ENCODE measurements around the gene HK3. TPM values are rescaled to one million over a fixed set of nuclear protein-coding genes. Genes with fewer than 3 reads are reported as not detected.

Gene HK3
- total and polyA plus RNA-seq, 9 of the 15 experiments (the other 6 are each of a cell fraction or from before 2014, with no cell fraction given) = 0.16 TPM; not detected in 8

DNA sequence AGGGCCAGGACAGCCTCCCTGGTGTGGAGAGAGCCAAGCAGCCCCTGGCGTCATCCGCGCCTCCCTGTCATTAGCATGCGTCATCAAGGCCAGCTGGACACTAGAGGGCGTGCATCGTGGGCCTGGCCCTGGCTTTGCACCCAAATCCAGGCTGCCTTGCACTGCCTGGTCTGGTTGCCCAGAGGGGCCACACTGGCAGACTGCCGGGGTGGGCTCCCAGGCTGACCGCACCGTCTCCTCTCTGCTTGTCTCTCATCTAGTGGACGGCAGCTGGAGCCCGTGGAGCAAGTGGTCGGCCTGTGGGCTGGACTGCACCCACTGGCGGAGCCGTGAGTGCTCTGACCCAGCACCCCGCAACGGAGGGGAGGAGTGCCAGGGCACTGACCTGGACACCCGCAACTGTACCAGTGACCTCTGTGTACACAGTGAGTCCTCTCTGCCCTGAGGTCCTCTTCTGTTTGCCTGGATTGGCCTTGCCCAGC, 29.0 kb downstream of the HK3 start (continued):
- TF ChIP-seq, protein P1, sequence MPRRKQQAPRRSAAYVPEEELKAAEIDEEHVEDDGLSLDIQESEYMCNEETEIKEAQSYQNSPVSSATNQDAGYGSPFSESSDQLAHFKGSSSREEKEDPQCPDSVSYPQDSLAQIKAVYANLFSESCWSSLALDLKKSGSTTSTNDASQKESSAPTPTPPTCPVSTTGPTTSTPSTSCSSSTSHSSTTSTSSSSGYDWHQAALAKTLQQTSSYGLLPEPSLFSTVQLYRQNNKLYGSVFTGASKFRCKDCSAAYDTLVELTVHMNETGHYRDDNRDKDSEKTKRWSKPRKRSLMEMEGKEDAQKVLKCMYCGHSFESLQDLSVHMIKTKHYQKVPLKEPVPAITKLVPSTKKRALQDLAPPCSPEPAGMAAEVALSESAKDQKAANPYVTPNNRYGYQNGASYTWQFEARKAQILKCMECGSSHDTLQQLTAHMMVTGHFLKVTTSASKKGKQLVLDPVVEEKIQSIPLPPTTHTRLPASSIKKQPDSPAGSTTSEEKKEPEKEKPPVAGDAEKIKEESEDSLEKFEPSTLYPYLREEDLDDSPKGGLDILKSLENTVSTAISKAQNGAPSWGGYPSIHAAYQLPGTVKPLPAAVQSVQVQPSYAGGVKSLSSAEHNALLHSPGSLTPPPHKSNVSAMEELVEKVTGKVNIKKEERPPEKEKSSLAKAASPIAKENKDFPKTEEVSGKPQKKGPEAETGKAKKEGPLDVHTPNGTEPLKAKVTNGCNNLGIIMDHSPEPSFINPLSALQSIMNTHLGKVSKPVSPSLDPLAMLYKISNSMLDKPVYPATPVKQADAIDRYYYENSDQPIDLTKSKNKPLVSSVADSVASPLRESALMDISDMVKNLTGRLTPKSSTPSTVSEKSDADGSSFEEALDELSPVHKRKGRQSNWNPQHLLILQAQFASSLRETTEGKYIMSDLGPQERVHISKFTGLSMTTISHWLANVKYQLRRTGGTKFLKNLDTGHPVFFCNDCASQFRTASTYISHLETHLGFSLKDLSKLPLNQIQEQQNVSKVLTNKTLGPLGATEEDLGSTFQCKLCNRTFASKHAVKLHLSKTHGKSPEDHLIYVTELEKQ (CRISPR knock-in tag; IDR thresholded peaks at IDR 0.05) = no peak
- TF ChIP-seq ZNF444 (CRISPR knock-in tag; IDR thresholded peaks at IDR 0.05) = no peak
- TF ChIP-seq, protein P2, sequence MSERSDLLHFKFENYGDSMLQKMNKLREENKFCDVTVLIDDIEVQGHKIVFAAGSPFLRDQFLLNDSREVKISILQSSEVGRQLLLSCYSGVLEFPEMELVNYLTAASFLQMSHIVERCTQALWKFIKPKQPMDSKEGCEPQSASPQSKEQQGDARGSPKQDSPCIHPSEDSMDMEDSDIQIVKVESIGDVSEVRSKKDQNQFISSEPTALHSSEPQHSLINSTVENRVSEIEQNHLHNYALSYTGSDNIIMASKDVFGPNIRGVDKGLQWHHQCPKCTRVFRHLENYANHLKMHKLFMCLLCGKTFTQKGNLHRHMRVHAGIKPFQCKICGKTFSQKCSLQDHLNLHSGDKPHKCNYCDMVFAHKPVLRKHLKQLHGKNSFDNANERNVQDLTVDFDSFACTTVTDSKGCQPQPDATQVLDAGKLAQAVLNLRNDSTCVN (CRISPR knock-in tag; IDR thresholded peaks at IDR 0.05) = no peak
- no peak for TF ChIP-seq HEY1 (CRISPR knock-in tag; IDR thresholded peaks at IDR 0.05; ENCODE audit: borderline replicate concordance)
- no peak for TF ChIP-seq MAFF (IDR thresholded peaks at IDR 0.05; ENCODE audit: low read length)
- no peak for TF ChIP-seq GATAD2B (IDR thresholded peaks at IDR 0.05; ENCODE audit: borderline replicate concordance)
- no peak for TF ChIP-seq SMARCE1 (IDR thresholded peaks at IDR 0.05)
- no peak for TF ChIP-seq ZNF3 (CRISPR knock-in tag; IDR thresholded peaks at IDR 0.05)
- TF ChIP-seq TEAD2 (tag; IDR thresholded peaks at IDR 0.05) = no peak
- TF ChIP-seq SP2 (IDR thresholded peaks at IDR 0.05; ENCODE audit: extremely low read depth, low read depth, low read length, poor library complexity, severe bottlenecking) = no peak
- TF ChIP-seq, protein P3, sequence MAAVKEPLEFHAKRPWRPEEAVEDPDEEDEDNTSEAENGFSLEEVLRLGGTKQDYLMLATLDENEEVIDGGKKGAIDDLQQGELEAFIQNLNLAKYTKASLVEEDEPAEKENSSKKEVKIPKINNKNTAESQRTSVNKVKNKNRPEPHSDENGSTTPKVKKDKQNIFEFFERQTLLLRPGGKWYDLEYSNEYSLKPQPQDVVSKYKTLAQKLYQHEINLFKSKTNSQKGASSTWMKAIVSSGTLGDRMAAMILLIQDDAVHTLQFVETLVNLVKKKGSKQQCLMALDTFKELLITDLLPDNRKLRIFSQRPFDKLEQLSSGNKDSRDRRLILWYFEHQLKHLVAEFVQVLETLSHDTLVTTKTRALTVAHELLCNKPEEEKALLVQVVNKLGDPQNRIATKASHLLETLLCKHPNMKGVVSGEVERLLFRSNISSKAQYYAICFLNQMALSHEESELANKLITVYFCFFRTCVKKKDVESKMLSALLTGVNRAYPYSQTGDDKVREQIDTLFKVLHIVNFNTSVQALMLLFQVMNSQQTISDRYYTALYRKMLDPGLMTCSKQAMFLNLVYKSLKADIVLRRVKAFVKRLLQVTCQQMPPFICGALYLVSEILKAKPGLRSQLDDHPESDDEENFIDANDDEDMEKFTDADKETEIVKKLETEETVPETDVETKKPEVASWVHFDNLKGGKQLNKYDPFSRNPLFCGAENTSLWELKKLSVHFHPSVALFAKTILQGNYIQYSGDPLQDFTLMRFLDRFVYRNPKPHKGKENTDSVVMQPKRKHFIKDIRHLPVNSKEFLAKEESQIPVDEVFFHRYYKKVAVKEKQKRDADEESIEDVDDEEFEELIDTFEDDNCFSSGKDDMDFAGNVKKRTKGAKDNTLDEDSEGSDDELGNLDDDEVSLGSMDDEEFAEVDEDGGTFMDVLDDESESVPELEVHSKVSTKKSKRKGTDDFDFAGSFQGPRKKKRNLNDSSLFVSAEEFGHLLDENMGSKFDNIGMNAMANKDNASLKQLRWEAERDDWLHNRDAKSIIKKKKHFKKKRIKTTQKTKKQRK (IDR thresholded peaks at IDR 0.05; ENCODE audit: borderline replicate concordance, low read depth, low read length) = no peak
- TF ChIP-seq, protein P4, sequence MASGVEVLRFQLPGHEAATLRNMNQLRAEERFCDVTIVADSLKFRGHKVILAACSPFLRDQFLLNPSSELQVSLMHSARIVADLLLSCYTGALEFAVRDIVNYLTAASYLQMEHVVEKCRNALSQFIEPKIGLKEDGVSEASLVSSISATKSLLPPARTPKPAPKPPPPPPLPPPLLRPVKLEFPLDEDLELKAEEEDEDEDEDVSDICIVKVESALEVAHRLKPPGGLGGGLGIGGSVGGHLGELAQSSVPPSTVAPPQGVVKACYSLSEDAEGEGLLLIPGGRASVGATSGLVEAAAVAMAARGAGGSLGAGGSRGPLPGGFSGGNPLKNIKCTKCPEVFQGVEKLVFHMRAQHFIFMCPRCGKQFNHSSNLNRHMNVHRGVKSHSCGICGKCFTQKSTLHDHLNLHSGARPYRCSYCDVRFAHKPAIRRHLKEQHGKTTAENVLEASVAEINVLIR (CRISPR knock-in tag; IDR thresholded peaks at IDR 0.05) = peak; percentile 78
- TF ChIP-seq RBBP5 (IDR thresholded peaks at IDR 0.05; ENCODE audit: borderline replicate concordance, insufficient read depth, low read length, poor library complexity, severe bottlenecking) = no peak
- no peak for TF ChIP-seq TCF7 (IDR thresholded peaks at IDR 0.05; ENCODE audit: borderline replicate concordance)
- no peak for TF ChIP-seq HNRNPK (IDR thresholded peaks at IDR 0.05; ENCODE audit: low read depth, low read length, poor library complexity, severe bottlenecking)
- TF ChIP-seq, protein P5, sequence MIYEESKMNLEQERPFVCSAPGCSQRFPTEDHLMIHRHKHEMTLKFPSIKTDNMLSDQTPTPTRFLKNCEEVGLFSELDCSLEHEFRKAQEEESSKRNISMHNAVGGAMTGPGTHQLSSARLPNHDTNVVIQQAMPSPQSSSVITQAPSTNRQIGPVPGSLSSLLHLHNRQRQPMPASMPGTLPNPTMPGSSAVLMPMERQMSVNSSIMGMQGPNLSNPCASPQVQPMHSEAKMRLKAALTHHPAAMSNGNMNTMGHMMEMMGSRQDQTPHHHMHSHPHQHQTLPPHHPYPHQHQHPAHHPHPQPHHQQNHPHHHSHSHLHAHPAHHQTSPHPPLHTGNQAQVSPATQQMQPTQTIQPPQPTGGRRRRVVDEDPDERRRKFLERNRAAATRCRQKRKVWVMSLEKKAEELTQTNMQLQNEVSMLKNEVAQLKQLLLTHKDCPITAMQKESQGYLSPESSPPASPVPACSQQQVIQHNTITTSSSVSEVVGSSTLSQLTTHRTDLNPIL (CRISPR knock-in tag; IDR thresholded peaks at IDR 0.05) = no peak
- TF ChIP-seq MTF1 (CRISPR knock-in tag; IDR thresholded peaks at IDR 0.05; ENCODE audit: borderline replicate concordance) = no peak

Data from K562 (cell line).